HepG2 (cell line): Measurements from ENCODE around the gene REEP2. TPM values are rescaled to one million over a fixed set of nuclear protein-coding genes. Genes with fewer than 3 reads are reported as not detected.

Experiments
- BORCS8-MEF2B ChIP-seq: sonication (generic); formaldehyde crosslinking; IDR thresholded peaks from 2 replicates; pipeline ENCODE4 v1.8.0; 2022; ENCODE audit warnings: mild to moderate bottlenecking, missing genetic modification reagents
- CERS6 ChIP-seq: sonication (generic); formaldehyde crosslinking; IDR thresholded peaks from 2 replicates; pipeline ENCODE4 v1.5.0; 2020; ENCODE audit warnings: missing genetic modification reagents
- CHD2 ChIP-seq: IDR thresholded peaks from 2 replicates; pipeline ENCODE4 v1.6.1; 2011; ENCODE audit warnings: low read depth, low read length, improper control_type of control experiment
- CREB1 ChIP-seq, 2 experiments: fragments of 450-650 bp in 1 of 2; IDR thresholded peaks; 2 replicates each; pipeline ENCODE4 v1.6.1; 2016 to 2017; ENCODE audit warnings: control low read depth in 1 of 2, mild to moderate bottlenecking in 1 of 2, missing compliant biosample characterization in 1 of 2, missing genetic modification characterization in 1 of 2
- FOXJ3 ChIP-seq: sonication (generic); formaldehyde crosslinking; IDR thresholded peaks from 2 replicates; pipeline ENCODE4 v1.4.0; 2020; ENCODE audit warnings: missing genetic modification reagents, mild to moderate bottlenecking, borderline replicate concordance
- GTF2F1 ChIP-seq: fragments of 150-350 bp; IDR thresholded peaks from 2 replicates; pipeline ENCODE4 v1.6.1; 2014; ENCODE audit warnings: low read length
- GZF1 ChIP-seq: sonication (generic); formaldehyde crosslinking; IDR thresholded peaks from 2 replicates; pipeline ENCODE4 v1.5.1; 2020; ENCODE audit warnings: mild to moderate bottlenecking, missing genetic modification reagents
- HCFC1 ChIP-seq: fragments of 150-350 bp; IDR thresholded peaks from 2 replicates; pipeline ENCODE4 v1.6.1; 2014; ENCODE audit warnings: low read depth, low read length
- HES4 ChIP-seq: sonication (generic); formaldehyde crosslinking; IDR thresholded peaks from 2 replicates; pipeline ENCODE4 v1.9.0; 2021; ENCODE audit warnings: mild to moderate bottlenecking, missing genetic modification reagents, borderline replicate concordance
- PBX3 ChIP-seq: sonication (generic); formaldehyde crosslinking; IDR thresholded peaks from 2 replicates; pipeline ENCODE4 v1.8.1; 2023; ENCODE audit warnings: missing genetic modification reagents, inconsistent platforms, borderline replicate concordance
- SAFB2 ChIP-seq: sonication (generic); formaldehyde crosslinking; IDR thresholded peaks from 2 replicates; pipeline ENCODE4 v1.5.1; 2020; ENCODE audit warnings: missing genetic modification reagents, low read depth, mild to moderate bottlenecking, borderline replicate concordance
- SMAD9 ChIP-seq: sonication (generic); formaldehyde crosslinking; IDR thresholded peaks from 2 replicates; pipeline ENCODE4 v1.5.1; 2020; ENCODE audit warnings: mild to moderate bottlenecking, missing genetic modification reagents
- SOX13 ChIP-seq, 3 experiments: fragments of 450-650 bp in 1 of 3; sonication (generic) in 1 of 3; formaldehyde crosslinking in 1 of 3; IDR thresholded peaks in 2 of 3; conservative IDR thresholded peaks in 1 of 3; 2 replicates each; pipeline versions ENCODE4 v1.5.0 to v1.6.1; 2016 to 2020; ENCODE audit warnings: antibody characterized with exemption in 1 of 3, mild to moderate bottlenecking in 1 of 3, missing compliant biosample characterization in 1 of 3, missing genetic modification reagents in 1 of 3, moderate library complexity in 1 of 3
- SOX5 ChIP-seq: IDR thresholded peaks from 2 replicates; pipeline ENCODE4 v1.6.1; 2016; ENCODE audit warnings: borderline replicate concordance
- ZBTB43 ChIP-seq: sonication (generic); formaldehyde crosslinking; conservative IDR thresholded peaks from 2 replicates; pipeline ENCODE4 v1.4.0; 2020; ENCODE audit warnings: missing genetic modification reagents
- ZFP36 ChIP-seq: fragments of 150-350 bp; IDR thresholded peaks from 2 replicates; pipeline ENCODE4 v1.6.1; 2018; ENCODE audit warnings: borderline replicate concordance, low read length, low read depth; ENCODE audit not compliant: partially characterized antibody
- ZKSCAN8 ChIP-seq: IDR thresholded peaks from 2 replicates; pipeline ENCODE4 v1.6.1; 2016; ENCODE audit warnings: borderline replicate concordance, missing genetic modification reagents, missing compliant biosample characterization
- ZNF574 ChIP-seq: sonication (generic); formaldehyde crosslinking; IDR thresholded peaks from 2 replicates; pipeline ENCODE4 v1.4.0; 2020; ENCODE audit warnings: missing genetic modification reagents
- ZNF577 ChIP-seq: sonication (generic); formaldehyde crosslinking; IDR thresholded peaks from 2 replicates; pipeline ENCODE4 v1.4.0; 2020; ENCODE audit warnings: mild to moderate bottlenecking, low read depth, missing genetic modification reagents, borderline replicate concordance
- ZNF724P ChIP-seq: sonication (generic); formaldehyde crosslinking; IDR thresholded peaks from 2 replicates; pipeline ENCODE4 v1.8.0; 2022; ENCODE audit warnings: missing genetic modification reagents, borderline replicate concordance
- polyA plus RNA-seq, 8 experiments: library from polyadenylated mRNA; depleted of rRNA in 3 of 8; stranded (reverse) in 7 of 8; unstranded in 1 of 8; fragments of >200 nt; fragmentation: Illumina TruSeq in 4 of 8; extraction: Trizol in 4 of 8; gene quantifications; 2 replicates each; pipeline versions ENCODE4 v1.2.1 to v1.2.3, GENCODE V29; 2011 to 2016; ENCODE audit warnings: low read depth in 4 of 8, missing spikeins in 1 of 8, mixed read lengths in 1 of 8; ENCODE audit not compliant: insufficient read depth in 1 of 8
- total RNA-seq, 5 experiments: library from RNA; depleted of rRNA; stranded (reverse); fragments of >200 nt; fragmentation: Illumina TruSeq; extraction: Trizol; gene quantifications; 2 replicates each; pipeline ENCODE4 v1.2.3, GENCODE V29; 2016; ENCODE audit warnings: low read depth in 1 of 5

REEP2 gene
- total and polyA plus RNA-seq, 2 of the 13 experiments (the other 11 are each of a cell fraction or from before 2014, with no cell fraction given): 5.3 to 7.8 TPM

- TF ChIP-seq ZBTB43 (CRISPR knock-in tag): 0 out of 2 replicates have a peak, but pooled peaks have one; percentile 40
- TF ChIP-seq ZNF577 (CRISPR knock-in tag): no peak
- no peak for TF ChIP-seq GTF2F1
- peak; percentile 88 for TF ChIP-seq ZFP36
- TF ChIP-seq CREB1 (IDR thresholded peaks at IDR 0.05): no peak
- no peak for TF ChIP-seq CREB1 (CRISPR knock-in tag; IDR thresholded peaks at IDR 0.05)
- no peak for TF ChIP-seq SMAD9 (CRISPR knock-in tag)
- TF ChIP-seq HCFC1: no peak
- TF ChIP-seq ZKSCAN8 (CRISPR knock-in tag): 0 out of 2 replicates have a peak, but pooled peaks have one; percentile 14
- TF ChIP-seq SOX13 (IDR thresholded peaks at IDR 0.05): no peak
- TF ChIP-seq SOX13 (CRISPR knock-in tag; conservative IDR thresholded peaks at IDR 0.05 in 1 of 2, IDR thresholded peaks at IDR 0.05 in 1 of 2): no peak
- TF ChIP-seq BORCS8-MEF2B (CRISPR knock-in tag): no peak; the same call in 1 of the 2 replicates
- TF ChIP-seq ZNF574 (CRISPR knock-in tag): peak; percentile 47
- TF ChIP-seq FOXJ3 (CRISPR knock-in tag): no peak
- no peak for TF ChIP-seq SOX5
- TF ChIP-seq HES4: no peak
- TF ChIP-seq PBX3 (CRISPR knock-in tag): no peak
- TF ChIP-seq CERS6: no peak
- no peak for TF ChIP-seq GZF1 (CRISPR knock-in tag)
- TF ChIP-seq SAFB2 (CRISPR knock-in tag): no peak
- TF ChIP-seq ZNF724P (CRISPR knock-in tag): no peak
- TF ChIP-seq CHD2: no peak
Observed at GRCh38 chr5:138491669-138492559, 53.1 kb downstream of the REEP2 start (continued).
